IMR-90 (cell line): ENCODE results near the gene KLF9. TPM values are rescaled to one million over a fixed set of nuclear protein-coding genes. Genes with fewer than 3 reads are reported as not detected.
A peak's percentile ranks its signal among the peaks of the same experiment; 100 is the strongest.

ENCODE experiments used
- ATAC-seq: fragments of 200-7000 bp; cut with Tn5 transposase; 2 replicates; pipeline ENCODE4 v1.9.1; 2020; ENCODE audit warnings: low read depth, mild to moderate bottlenecking, moderate library complexity
- BruUV-seq: library from RNA; stranded (reverse); fragments of 400-500 nt; replicated peaks from 2 replicates; lab custom pipeline; 2021; lab: Mats Ljungman, UMichigan
- CTCF ChIA-PET: fragments of 300-600 bp; formaldehyde crosslinking; extraction: SDS; loops from one replicate; lab custom pipeline; 2021; ENCODE audit warnings: antibody characterized with exemption; lab: Yijun Ruan, JAX
- POLR2A ChIA-PET: fragments of 300-600 bp; sonication (Branson Sonifier 250); formaldehyde crosslinking; loops from one replicate; lab custom pipeline; 2022; ENCODE audit warnings: antibody characterized with exemption; ENCODE audit not compliant: unreplicated experiment; lab: Charles Lee
- DNase-seq: peaks from one replicate; pipeline ENCODE4 v3.0.0; 2013
- H2AFZ ChIP-seq: replicated peaks from 2 replicates; pipeline ENCODE3; 2013; ENCODE audit warnings: low read length, mild to moderate bottlenecking; ENCODE audit not compliant: poor library complexity
- H2AK5ac ChIP-seq: 2 replicates; pipeline ENCODE4 v1.6.1; 2013; ENCODE audit warnings: low read depth, low read length, inconsistent platforms
- H2AK9ac ChIP-seq: replicated peaks from 2 replicates; pipeline ENCODE3; 2013; ENCODE audit warnings: mild to moderate bottlenecking, low read depth, low read length, moderate library complexity; ENCODE audit not compliant: poor library complexity
- H2BK120ac ChIP-seq: 2 replicates; pipeline ENCODE4 v1.6.1; 2013; ENCODE audit warnings: low read depth, low read length, inconsistent platforms
- H2BK15ac ChIP-seq: 3 replicates; pipeline ENCODE4 v1.6.1; 2013; ENCODE audit warnings: low read depth, low read length, inconsistent platforms
- H2BK20ac ChIP-seq: 2 replicates; pipeline ENCODE4 v1.6.1; 2013; ENCODE audit warnings: low read depth, mild to moderate bottlenecking, inconsistent platforms, low read length, moderate library complexity
- H2BK5ac ChIP-seq: 2 replicates; pipeline ENCODE4 v1.6.1; 2013; ENCODE audit warnings: mild to moderate bottlenecking, low read depth, low read length, inconsistent platforms; ENCODE audit not compliant: poor library complexity, severe bottlenecking
- H3K14ac ChIP-seq: replicated peaks from 2 replicates; pipeline ENCODE4 v1.6.1; 2013; ENCODE audit warnings: low read depth, low read length, inconsistent platforms
- H3K18ac ChIP-seq: 2 replicates; pipeline ENCODE4 v1.6.1; 2013; ENCODE audit warnings: low read depth, low read length, control low read depth
- H3K23ac ChIP-seq: 2 replicates; pipeline ENCODE4 v1.6.1; 2013; ENCODE audit warnings: low read depth, low read length, inconsistent platforms
- H3K27ac ChIP-seq: 2 replicates; pipeline ENCODE4 v1.5.1; 2013; ENCODE audit warnings: mild to moderate bottlenecking, control low read depth, low read length; ENCODE audit not compliant: insufficient read depth
- H3K27me3 ChIP-seq: 2 replicates; pipeline ENCODE4 v1.6.1; 2013; ENCODE audit warnings: low read length; ENCODE audit not compliant: control insufficient read depth, insufficient read depth
- H3K36me3 ChIP-seq: 2 replicates; pipeline ENCODE4 v1.6.1; 2013; ENCODE audit warnings: low read length, mixed read lengths; ENCODE audit not compliant: control insufficient read depth, insufficient read depth
- H3K4ac ChIP-seq: 2 replicates; pipeline ENCODE4 v1.6.1; 2013; ENCODE audit warnings: low read depth, low read length, inconsistent platforms
- H3K4me1 ChIP-seq: 2 replicates; pipeline ENCODE4 v1.6.1; 2013; ENCODE audit warnings: low read length, mixed read lengths; ENCODE audit not compliant: control insufficient read depth, insufficient read depth
- H3K4me2 ChIP-seq: 2 replicates; pipeline ENCODE4 v1.6.1; 2013; ENCODE audit warnings: low read depth, mild to moderate bottlenecking, control low read depth, low read length, moderate library complexity
- H3K4me3 ChIP-seq: 2 replicates; pipeline ENCODE4 v1.5.1; 2013; ENCODE audit warnings: low read depth, mild to moderate bottlenecking, control low read depth, low read length, moderate library complexity; ENCODE audit not compliant: insufficient read depth
- H3K56ac ChIP-seq: 2 replicates; pipeline ENCODE4 v1.6.1; 2013; ENCODE audit warnings: low read length, inconsistent platforms; ENCODE audit not compliant: insufficient read depth; ENCODE audit errors: extremely low read depth
- H3K79me1 ChIP-seq, 2 experiments: 2 replicates each; pipeline ENCODE4 v1.6.1; 2013; ENCODE audit warnings: low read length in 2 of 2, inconsistent platforms in 1 of 2, low read depth in 1 of 2
- H3K9ac ChIP-seq: 2 replicates; pipeline ENCODE4 v1.6.1; 2013; ENCODE audit warnings: low read depth, low read length, control low read depth
- H3K9me1 ChIP-seq: 2 replicates; pipeline ENCODE4 v1.6.1; 2013; ENCODE audit warnings: low read length, inconsistent platforms; ENCODE audit not compliant: insufficient read depth
- H3K9me3 ChIP-seq: 2 replicates; pipeline ENCODE4 v1.6.1; 2013; ENCODE audit warnings: low read length; ENCODE audit not compliant: control insufficient read depth, insufficient read depth
- H4K20me1 ChIP-seq: 2 replicates; pipeline ENCODE4 v1.6.1; 2013; ENCODE audit warnings: low read length, inconsistent platforms; ENCODE audit not compliant: insufficient read depth
- H4K5ac ChIP-seq: 2 replicates; pipeline ENCODE4 v1.6.1; 2013; ENCODE audit warnings: mild to moderate bottlenecking, low read depth, low read length, control low read depth
- H4K8ac ChIP-seq, 2 experiments: 2 replicates each; pipeline ENCODE4 v1.6.1; 2013; ENCODE audit warnings: low read depth in 2 of 2, low read length in 2 of 2, control low read depth in 1 of 2, inconsistent platforms in 1 of 2
- H4K91ac ChIP-seq: 2 replicates; pipeline ENCODE4 v1.6.1; 2013; ENCODE audit warnings: low read depth, low read length, inconsistent platforms; ENCODE audit not compliant: insufficient read depth
- BHLHE40 ChIP-seq: fragments of 150-350 bp; IDR thresholded peaks from 2 replicates; pipeline ENCODE4 v1.6.1; 2016; ENCODE audit warnings: mild to moderate bottlenecking, low read depth, low read length
- FOS ChIP-seq: fragments of 150-350 bp; IDR thresholded peaks from 2 replicates; pipeline ENCODE4 v1.6.1; 2016; ENCODE audit warnings: low read depth, low read length
- MAFK ChIP-seq: IDR thresholded peaks from 2 replicates; pipeline ENCODE4 v1.6.1; 2012; ENCODE audit warnings: low read depth, low read length, improper control_type of control experiment
- POLR2A ChIP-seq: IDR thresholded peaks from 2 replicates; pipeline ENCODE4 v1.6.1; 2012; ENCODE audit warnings: mild to moderate bottlenecking, low read depth, low read length
- WGBS, 2 experiments: methylation state at CpG; one replicate each; pipeline versions ENCODE4 v1.1.5 to v1.1.7; 2013; ENCODE audit warnings: missing lambda C conversion rate in 2 of 2; ENCODE audit not compliant: insufficient read length in 1 of 2; ENCODE audit errors: extremely low coverage in 2 of 2; 5-methylcytosine and 5-hydroxymethylcytosine counted together
- dilution Hi-C: fragments of 300-500 bp; cut with HindIII; formaldehyde crosslinking; loops from one replicate; pipeline ENCODE4 v1.14.3; 2018; ENCODE audit warnings: low sequenced_read_pairs; ENCODE audit not compliant: unreplicated experiment
- in situ Hi-C: fragments of 300-500 bp; cut with MboI; formaldehyde crosslinking; loops from 3 replicates; pipeline ENCODE4 v1.14.3; 2019; ENCODE audit warnings: low sequenced_read_pairs, inconsistent platforms, mixed read lengths
- intact Hi-C: fragments of 100-400 bp; cut with micrococcal nuclease; formaldehyde crosslinking; loops from 2 replicates; pipeline ENCODE4 v1.10.0; 2022
- polyA plus RNA-seq, 3 experiments: library from polyadenylated mRNA; depleted of rRNA; stranded (reverse); fragments of >200 nt; gene quantifications; 2 replicates each; pipeline ENCODE4 v1.2.3, GENCODE V29; 2012; ENCODE audit warnings: low replicate concordance in 1 of 3
- total RNA-seq: library from RNA; depleted of rRNA; stranded (reverse); fragments of >200 nt; gene quantifications from 2 replicates; pipeline ENCODE4 v1.2.3, GENCODE V29; 2012

The KLF9 gene
- total and polyA plus RNA-seq, 2 of the 4 experiments (the other 2 are of a cell fraction): 4.1 to 7.5 TPM

DNA sequence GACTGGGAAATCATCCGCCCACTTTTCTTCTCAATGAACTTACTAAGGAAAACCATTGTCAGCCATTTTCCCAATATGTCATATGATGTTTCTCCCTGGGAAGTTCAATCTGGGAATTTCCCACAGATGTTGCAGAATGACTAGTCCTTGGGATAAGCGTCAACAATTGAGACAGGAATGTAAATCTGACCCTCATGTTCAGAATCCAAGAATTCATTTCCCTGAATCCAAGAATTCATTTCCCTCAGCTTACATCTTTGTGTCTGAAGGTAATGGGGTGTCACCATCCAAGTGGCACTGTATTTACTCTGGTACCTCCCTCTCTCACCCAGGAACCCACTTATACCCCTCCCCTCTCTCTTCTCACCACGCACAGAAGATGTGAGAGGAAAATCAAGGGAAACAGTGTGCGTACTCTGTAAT is 7.4 kb downstream of the KLF9 start (continued):
- TF ChIP-seq BHLHE40 (peak; percentile 35; the same call in 1 of the 2 replicates), POLR2A (peak; percentile 16; the same call in 1 of the 2 replicates), FOS (peak; percentile 83)

DNA sequence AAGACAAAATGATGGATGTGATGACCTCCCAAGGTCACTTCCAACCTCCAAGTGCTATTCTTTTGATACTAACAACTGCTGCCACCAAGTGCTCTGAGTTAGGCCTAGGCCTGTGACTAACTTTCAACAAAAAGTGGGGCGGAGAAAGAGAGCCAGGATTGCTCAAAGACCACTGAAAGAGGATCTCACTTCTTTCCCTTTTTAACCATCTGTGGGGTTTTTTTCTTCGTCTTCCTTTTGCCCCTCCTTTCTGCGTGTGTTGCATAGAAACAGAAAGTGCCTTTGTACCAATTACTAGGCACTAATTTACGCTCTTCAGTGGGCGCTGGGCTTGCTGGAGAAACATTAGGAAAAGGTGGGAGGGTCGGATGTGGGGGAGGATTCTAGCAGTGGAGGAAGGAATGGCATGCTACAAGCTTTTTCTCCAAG is 8.0 kb downstream of the KLF9 start:
- in situ Hi-C loops: loop anchor here (5.0 kb wide), 1 partner anchor 54 kb away; no protein-coding TSS in a partner anchor

More for the DNA sequence above, 8.0 kb downstream of the KLF9 start:
- BruUV-seq: no TSS peak
- ChIA-PET POLR2A (interaction anchor here (0.6 kb wide), 1 partner anchor 188 kb away, joined by 3 read pairs; no protein-coding TSS in a partner anchor), CTCF (interaction anchor here (0.7 kb wide), 1 partner anchor 1289 kb away, joined by 3 read pairs; no protein-coding TSS in a partner anchor)
- H2BK20ac ChIP-seq: peak overlapping the region; percentile 86
- 0 out of 2 replicates have a peak, but pooled peaks cover 3% of the 10 kb centered on the region for H3K36me3 ChIP-seq
- H3K18ac ChIP-seq: peak overlapping the region; percentile 72
- peak overlapping the region; percentile 83 for H3K23ac ChIP-seq
- H2AFZ ChIP-seq: peak overlapping the region; percentile 60
- H3K14ac ChIP-seq: peak overlapping the region; percentile 70
- H3K27me3 ChIP-seq: no peaks in the 10 kb centered on the region
- no peak for TF ChIP-seq MAFK
- TF ChIP-seq POLR2A: peak; percentile 13; the same call in 1 of the 2 replicates
- peaks cover 34% of the 10 kb centered on the region for H3K4me1 ChIP-seq
- dilution Hi-C loops (no loop called here), intact Hi-C loops (loop anchor here (5.0 kb wide), 1 partner anchor 284 kb away; no protein-coding TSS in a partner anchor)
- H3K9me1 ChIP-seq: peaks cover 35% of the 10 kb centered on the region
- H2BK120ac ChIP-seq: peak overlapping the region; percentile 94
- peaks cover 48% of the 10 kb centered on the region; the same call in 1 of the 2 replicates for H4K20me1 ChIP-seq
- H2BK15ac ChIP-seq: peak overlapping the region; percentile 29; the same call in 1 of the 3 replicates
- H3K9me3 ChIP-seq: no peaks in the 10 kb centered on the region
- peak overlapping the region; percentile 89 for H3K4ac ChIP-seq
- peak overlapping the region; percentile 37 to 77; a peak in 3 of 4 replicates for H4K8ac ChIP-seq
- H3K4me3 ChIP-seq: no peak overlapping the region
- peak overlapping the region; percentile 92 for H2BK5ac ChIP-seq
- peak overlapping the region; percentile 81 for H4K91ac ChIP-seq
- peak; percentile 62 for DNase-seq
- H2AK9ac ChIP-seq: no peak overlapping the region
- peaks cover 6 to 81% of the 10 kb centered on the region in 2 experiments; a peak in 2 of 4 replicates for H3K79me1 ChIP-seq
- peak overlapping the region; percentile 47; the same call in 1 of the 2 replicates for H3K9ac ChIP-seq
- 0 out of 2 replicates have a peak overlapping the region, but pooled peaks have one; percentile 8 for H3K56ac ChIP-seq
- peak overlapping the region; percentile 77 for H4K5ac ChIP-seq
- H2AK5ac ChIP-seq: peak overlapping the region; percentile 87
- peak overlapping the region; percentile 90 for H3K27ac ChIP-seq
- H3K4me2 ChIP-seq: peak overlapping the region; percentile 59
- no CpG with 5 or more reads among the region's 6 CpGs for WGBS, 2 experiments
- no peak for ATAC-seq
